K562 (cell line): ENCODE measurements around the gene GIMAP8. TPM values are rescaled to one million over a fixed set of nuclear protein-coding genes. Genes with fewer than 3 reads are reported as not detected.

Experiments
- MEIS2 ChIP-seq: fragments of 450-650 bp; IDR thresholded peaks from 2 replicates; pipeline ENCODE4 v1.6.1; 2014; ENCODE audit warnings: mild to moderate bottlenecking; ENCODE audit not compliant: partially characterized antibody
- PHF20 ChIP-seq: fragments of 450-650 bp; IDR thresholded peaks from 2 replicates; pipeline ENCODE4 v1.6.1; 2018; ENCODE audit not compliant: partially characterized antibody
- REST ChIP-seq, 2 experiments: fragments of 450-650 bp; formaldehyde crosslinking in 1 of 2; IDR thresholded peaks; 2 replicates each; pipeline versions ENCODE4 v1.4.0 to v1.6.1; 2014 to 2020; ENCODE audit warnings: mild to moderate bottlenecking in 2 of 2, borderline replicate concordance in 1 of 2, low read depth in 1 of 2
- TARDBP ChIP-seq: fragments of 450-650 bp; IDR thresholded peaks from 2 replicates; pipeline ENCODE4 v1.6.1; 2016
- UBTF ChIP-seq, 2 experiments: IDR thresholded peaks; 2 replicates each; pipeline ENCODE4 v1.6.1; 2012; ENCODE audit warnings: improper control_type of control experiment in 2 of 2, low read depth in 2 of 2, low read length in 2 of 2, borderline replicate concordance in 1 of 2
- ZNF407 ChIP-seq: fragments of 450-650 bp; IDR thresholded peaks from 2 replicates; pipeline ENCODE4 v1.6.1; 2016; ENCODE audit warnings: low read depth
- polyA plus RNA-seq, 8 experiments: library from polyadenylated mRNA; depleted of rRNA in 4 of 8; stranded (reverse) in 5 of 8; unstranded in 3 of 8; fragments of >200 nt; fragmentation: Nextera tagmentation in 2 of 8; fragmentation: Illumina TruSeq in 1 of 8; extraction: Ambion mirVana in 2 of 8; extraction: Trizol in 1 of 8; gene quantifications; 2 replicates each; pipeline versions ENCODE4 v1.2.1 to v1.2.3, GENCODE V29; 2011 to 2014; ENCODE audit warnings: inconsistent platforms in 1 of 8, missing spikeins in 1 of 8
- total RNA-seq, 7 experiments: library from RNA; depleted of rRNA in 6 of 7; stranded (reverse); fragments of >200 nt in 6 of 7; fragmentation: Illumina TruSeq in 2 of 7; extraction: Trizol in 2 of 7; gene quantifications; 2 replicates each; pipeline versions ENCODE4 v1.2.1 to v1.2.3, GENCODE V29; 2011 to 2021; ENCODE audit warnings: low replicate concordance in 1 of 7

The GIMAP8 gene
- total and polyA plus RNA-seq, 9 of the 15 experiments (the other 6 are each of a cell fraction or from before 2014, with no cell fraction given) = not detected

GRCh38 chr7:150420987-150421674 is 29.3 kb upstream of the GIMAP8 start (continued):
- TF ChIP-seq REST (IDR thresholded peaks at IDR 0.05; ENCODE audit: borderline replicate concordance) = peak; percentile 94
- no peak for TF ChIP-seq REST (CRISPR knock-in tag; IDR thresholded peaks at IDR 0.05; ENCODE audit: low read depth)
- TF ChIP-seq ZNF407 = no peak; the same call in 1 of the 2 replicates
- no peak for TF ChIP-seq TARDBP
- no peak for TF ChIP-seq PHF20
- peak; percentile 46 to 80; a peak in 2 of 4 replicates for TF ChIP-seq UBTF (IDR thresholded peaks at IDR 0.05; ENCODE audit: borderline replicate concordance in 1 of 2, low read depth in 2 of 2, low read length in 2 of 2)
- TF ChIP-seq MEIS2 = peak; percentile 58
